Activated CD8-positive, alpha-beta memory T cell treated with anti-CD3 and anti-CD28 coated beads for 1 hour (primary cell): ENCODE measurements around the gene IER2.
"Not testable (repeated sequence)": the region's sequence is repeated elsewhere in the genome, so short reads cannot be mapped to it uniquely, and the experiment has no call there.

Source experiments
- DNase-seq, 2 donors: peaks; one replicate each; pipeline ENCODE4 v3.0.0-alpha.2; 2020; ENCODE audit warnings: low read depth in 1 of 2; ENCODE audit errors: extremely low read depth in 1 of 2

The IER2 gene

DNA sequence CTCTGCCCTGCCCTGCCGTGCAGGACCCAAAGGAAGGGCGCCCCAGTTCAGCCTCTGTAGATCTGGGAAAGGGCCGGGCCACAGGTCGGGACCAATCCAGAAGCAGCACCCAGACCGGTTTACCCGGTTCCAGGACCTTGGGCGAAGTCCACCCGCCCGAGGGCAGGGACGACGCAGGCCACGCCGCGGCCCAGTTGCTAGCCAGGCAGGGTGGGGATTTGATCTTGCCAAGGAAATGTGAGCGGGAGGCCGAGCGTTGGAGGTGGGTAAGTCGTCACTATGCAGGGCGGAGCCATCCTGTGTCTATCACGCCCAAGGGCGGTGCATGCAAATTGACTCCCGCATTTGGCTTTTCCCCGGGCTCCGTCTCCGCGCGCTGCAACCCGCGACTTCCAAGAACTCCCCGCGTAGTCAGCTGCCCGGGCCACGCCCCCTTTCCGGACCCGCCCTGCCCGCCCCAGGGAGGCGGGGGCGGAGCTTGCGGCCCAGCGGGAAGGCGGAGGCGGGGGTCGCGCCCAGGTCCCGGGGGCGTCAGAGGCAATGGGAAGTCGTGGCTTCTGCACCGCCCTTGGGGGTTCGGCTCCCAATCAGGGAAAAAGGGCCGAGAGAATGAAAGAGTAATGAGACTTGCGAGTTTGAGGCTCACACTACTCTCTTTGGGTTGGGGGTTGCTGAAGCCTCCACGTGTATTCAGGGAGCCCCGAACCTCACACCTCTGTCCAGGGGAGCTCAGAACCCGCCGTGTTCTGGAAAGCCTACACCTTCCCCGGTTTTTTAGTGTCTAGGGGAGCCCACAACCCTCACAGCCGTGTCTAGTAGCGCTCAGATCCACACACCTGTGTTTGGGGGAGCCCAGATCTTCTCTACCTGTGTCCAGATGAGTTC lies 12.8 kb downstream of the IER2 start:
- DNase-seq, result peak; percentile 60 to 78

DNA sequence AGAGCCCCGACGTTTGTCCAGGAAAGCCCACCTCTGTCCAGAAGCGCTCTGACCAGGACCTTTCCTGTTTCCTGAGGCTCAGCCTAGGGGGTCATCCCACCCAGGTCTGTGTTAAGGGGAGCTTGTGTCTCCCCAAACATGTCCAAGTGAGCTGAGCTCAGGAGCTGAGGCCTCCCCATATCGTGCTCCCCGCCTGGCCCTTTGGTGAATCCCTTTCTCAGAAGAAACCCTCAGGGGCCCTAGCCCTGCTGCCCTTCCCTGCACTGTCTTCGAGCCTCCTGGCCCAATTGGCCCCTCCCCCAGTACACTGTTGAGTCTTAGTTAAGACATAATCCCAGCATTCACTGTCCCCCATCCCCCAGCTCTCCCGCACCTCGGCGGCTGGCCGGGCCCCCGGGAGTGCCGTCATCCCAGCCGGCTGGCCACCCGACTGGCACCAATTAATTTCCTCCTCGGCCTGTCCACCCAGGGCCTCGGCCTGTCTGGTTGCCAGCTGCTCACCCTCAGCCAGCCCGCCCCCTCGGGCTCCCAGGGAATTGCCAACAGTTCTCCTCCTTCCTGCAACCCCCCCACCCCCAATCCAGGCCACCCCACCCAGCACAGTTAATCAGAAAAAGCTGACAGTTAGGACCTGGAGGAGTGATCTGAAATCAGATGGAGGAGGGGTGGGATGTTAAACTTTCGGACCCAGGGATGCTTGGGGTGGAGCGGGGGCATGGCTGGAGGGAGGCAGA lies 13.6 kb downstream of the IER2 start:
- DNase-seq, result no peak

DNA sequence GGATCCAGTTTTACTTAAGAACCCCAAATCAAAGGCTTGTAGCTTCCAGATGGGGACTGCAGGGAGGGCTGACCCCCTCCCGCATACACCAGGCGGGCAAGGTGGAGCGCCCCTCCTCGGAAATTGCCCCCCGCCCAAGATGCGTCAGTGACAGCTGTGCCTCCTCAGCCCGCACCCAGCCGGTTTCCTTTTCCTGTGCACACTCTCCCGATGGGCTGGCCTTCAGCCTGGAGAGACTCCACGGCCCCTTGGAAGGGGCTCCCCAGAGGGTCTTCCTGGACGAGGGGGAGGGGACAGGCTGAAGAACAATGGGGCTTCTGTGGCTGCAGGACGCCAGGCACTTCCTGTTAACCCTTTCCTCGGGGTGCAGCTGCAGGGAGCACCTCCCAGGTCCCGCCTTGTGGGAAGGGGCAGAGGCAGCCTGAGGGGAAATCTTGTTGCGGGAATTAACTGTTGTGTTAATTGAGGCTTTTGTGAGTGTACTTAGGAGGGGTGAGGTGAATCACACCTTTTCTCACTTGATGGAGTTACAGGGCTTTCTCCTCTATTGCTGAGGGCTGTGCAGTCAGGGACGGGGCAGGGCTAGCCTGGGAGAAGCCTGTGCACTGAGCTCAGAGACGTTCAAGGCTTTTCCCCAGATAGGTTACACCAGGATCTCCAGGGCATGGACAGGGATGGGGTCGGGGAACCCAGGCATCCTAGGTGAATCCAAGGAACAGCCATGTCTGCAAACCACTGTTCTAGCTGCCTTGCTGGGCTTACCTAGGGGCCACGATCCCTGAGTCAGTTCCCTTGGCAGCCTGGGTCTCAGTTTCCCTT lies 14.3 kb downstream of the IER2 start:
- DNase-seq, result no peak

DNA sequence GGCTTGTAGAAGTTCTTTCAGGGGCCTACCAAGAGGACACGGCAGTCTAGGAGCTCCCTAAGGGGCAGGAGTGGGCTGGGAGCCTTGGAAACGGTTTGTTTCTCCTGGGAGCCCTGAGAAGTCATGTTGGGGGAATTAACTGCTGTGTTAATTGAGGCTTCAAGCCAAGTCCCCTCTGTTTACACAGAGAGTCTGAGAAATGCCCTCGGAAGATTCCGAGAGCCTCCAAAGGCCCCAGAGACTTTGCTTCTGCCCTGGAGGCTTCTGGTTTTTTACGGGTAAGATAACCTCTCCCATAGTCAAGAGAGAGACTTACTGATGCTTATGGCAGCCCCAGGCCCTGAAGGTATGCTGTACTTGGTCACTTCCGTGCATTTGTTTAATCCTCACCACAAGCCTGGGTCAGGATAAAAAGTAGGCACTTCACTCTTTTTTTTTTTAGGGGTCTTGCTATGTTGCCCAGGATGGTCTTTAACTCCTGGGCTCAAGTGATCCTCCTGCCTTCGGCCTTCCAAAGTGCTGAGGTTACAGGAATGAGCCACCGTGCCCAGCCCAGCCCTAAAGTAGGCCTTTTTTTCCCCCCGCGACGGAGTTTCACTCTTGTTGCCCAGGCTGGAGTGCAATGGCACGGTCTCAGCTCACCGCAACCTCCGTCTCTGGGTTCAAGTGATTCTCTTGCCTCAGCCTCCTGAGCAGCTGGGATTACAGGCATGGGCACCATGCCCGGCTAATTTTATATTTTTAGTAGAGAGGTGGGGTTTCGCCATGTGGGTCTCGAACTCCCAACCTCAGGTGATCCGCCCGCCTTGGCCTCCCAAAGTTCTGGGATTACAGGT lies 15.2 kb downstream of the IER2 start:
- no peak for DNase-seq

DNA sequence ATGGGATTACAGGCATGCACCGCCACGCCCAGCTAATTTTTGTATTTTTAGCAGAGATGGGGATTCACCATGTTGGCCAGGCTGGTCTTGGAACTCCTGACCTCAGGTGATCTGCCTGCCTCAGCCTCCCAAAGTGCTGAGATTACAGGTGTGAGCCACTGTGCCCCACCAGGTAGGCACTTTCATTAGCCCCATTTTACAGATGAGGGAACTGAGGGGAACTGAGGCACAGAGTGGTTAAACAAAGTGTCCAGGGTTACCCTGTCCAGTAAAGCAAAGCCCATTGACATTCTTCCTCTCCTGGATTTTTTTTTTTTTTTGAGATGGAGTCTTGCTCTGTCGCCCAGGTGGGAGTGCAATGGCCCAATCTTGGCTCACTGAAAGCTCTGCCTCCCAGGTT lies 15.9 kb downstream of the IER2 start:
- DNase-seq, result not testable (repeated sequence)

DNA sequence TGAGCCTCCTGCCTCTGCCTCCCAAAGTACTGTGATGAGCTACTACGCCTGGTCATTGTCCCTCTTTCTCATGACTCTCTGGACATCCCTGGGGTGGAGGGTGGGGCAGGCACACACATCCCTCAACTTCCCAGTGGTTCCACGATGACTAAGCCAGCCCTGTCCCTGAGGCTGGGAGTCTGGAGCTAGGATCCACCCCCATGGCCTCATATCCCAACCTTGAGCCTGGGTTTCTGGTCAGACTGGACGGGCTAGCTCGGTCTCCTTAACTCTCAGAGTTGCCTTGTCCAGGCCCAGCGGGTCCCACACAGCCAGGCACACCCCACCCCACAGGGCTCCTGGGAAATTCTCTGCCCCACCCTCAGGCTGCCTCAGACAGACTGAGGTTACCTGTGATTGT lies 19.6 kb downstream of the IER2 start:
- DNase-seq, result no peak

DNA sequence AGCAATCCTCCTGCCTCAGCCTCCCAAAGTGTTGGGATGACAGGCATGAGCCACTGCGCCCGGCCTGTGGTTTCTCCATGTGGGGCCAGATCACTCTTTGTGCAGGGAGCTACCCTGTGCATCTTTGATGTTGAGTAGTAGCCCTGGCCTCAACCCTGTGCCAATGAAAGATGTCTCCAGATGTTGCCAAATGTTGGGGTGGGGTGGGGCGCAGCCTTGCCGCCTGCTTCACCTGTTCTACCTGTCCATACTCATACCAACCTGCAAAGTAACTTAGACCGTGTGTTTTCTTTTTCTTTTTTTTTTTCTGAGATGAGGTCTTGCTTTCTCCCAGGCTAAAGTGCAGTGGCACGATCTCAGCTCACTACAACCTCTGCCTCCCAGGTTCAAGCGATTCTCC lies 20.9 kb downstream of the IER2 start:
- no peak for DNase-seq

DNA sequence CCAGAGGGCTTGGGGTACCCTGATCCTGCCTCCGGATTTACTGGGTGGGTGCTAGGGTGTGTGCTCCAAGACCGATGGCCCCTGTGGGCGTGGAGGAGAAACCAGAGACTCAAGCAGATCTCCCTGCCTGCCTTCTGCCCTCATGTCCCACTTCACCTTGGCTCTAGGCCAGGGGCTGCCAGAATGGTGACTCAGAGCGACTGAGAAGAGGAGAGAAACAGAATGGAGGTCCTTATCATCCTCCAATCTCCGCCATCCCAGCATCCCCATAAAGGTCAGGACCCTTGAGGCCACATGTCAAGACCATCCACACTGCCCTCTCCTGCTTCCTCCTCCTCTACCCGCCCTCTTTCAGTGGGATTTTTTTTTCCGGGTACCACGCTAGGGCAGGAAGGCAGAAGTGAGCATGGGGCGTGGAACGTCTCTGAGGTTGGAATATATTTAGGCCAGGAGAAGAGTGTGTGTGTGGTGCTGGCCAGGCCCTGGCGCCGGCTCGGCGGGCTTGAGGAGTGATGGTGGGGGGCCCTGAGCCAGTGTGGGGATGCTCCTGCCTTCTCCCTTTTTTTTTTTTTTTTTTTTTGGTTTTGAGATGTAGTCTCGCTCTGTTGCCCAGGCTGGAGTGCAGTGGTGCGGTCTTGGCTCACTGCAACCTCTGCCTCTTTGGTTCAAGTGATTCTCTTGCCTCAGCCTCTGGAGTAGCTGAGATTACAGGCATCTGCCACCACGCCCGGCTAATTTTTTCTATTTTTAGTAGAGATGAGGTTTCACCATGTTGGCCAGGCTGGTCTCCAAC lies 22.3 kb downstream of the IER2 start:
- peak; percentile 72 to 74 for DNase-seq

DNA sequence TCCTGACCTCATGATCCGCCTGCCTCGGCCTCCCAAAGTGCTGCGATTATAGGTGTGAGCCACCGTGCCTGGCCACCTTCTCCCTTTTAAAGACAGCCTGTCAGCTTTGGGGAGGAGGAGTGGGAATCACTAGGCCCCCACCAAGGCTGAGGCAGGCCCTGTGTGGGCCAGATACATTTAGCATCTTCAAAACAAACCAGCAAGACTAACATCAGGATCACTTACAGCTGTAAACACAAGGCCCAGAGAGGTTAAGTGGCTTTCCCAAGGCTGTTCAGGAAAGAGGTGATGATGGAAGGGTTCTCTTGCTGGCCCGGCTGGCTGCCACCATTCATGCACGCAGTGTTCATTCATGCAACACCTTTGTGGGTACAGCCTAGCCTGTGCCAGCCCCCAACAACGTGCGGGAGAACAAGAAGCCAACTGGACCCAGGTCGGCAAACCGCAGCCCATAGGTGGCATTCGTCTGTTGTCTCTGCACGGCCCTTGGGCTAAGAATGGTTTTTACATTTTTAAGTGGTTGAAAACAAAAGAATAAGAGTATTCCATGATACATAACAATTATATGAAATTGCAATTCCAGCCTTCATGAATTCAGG lies 23.0 kb downstream of the IER2 start:
- DNase-seq, result no peak

DNA sequence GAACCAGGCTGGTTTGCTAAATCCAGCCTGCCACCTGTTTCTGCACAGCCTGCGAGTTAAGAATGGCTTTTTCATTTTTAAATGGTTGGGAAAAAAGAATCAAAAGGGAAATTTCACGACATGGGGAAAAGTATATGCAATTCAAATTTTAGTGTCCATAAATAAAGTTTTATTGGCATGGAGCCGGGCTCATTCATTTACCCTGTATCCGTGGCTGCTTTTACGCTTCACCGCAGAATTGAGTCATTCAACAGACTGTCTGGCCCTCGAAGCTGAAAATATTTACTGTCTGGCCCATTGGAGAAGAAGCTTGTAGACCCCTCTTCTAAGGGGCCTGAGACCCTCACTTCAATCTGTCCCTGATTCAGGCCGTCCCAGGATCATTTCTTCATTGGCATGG lies 26.1 kb downstream of the IER2 start:
- no peak for DNase-seq

DNA sequence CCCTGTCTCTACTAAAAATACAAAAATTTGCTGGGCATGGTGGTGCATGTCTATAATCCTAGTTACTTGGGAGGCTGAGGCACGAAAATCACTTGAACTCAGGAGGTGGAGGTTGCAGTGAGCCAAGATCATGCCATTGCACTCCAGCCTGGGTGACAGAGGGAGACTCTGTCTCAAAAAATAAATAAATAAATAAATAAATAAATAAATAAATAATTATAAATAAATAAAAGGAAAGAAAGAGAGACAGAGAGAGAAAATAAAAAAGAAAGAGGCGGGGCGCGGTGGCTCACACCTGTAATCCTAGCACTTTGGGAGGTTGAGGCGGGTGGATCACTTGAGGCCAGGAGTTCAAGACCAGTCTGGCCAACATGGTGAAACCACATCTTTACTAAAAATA lies 27.4 kb downstream of the IER2 start:
- DNase-seq, result not testable (repeated sequence)

DNA sequence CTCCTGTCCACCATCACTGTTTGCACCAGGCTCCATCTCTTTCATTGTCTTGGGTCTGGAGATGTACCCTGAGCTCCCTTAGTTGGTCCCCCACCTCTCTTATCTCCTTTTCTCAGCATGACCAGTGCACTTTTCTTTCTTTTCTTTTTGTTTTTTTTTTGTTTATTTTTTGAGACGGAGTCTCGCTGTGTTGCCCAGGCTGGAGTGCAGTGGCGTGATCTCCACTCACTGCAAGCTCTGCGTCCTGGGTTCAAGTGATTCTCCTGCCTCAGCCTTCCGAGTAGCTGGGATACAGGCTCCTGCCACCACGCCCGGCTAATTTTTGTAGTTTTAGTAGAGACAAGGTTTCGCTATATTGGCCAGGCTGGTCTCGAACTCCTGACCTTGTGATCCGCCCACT lies 28.1 kb downstream of the IER2 start:
- not testable (repeated sequence) for DNase-seq

DNA sequence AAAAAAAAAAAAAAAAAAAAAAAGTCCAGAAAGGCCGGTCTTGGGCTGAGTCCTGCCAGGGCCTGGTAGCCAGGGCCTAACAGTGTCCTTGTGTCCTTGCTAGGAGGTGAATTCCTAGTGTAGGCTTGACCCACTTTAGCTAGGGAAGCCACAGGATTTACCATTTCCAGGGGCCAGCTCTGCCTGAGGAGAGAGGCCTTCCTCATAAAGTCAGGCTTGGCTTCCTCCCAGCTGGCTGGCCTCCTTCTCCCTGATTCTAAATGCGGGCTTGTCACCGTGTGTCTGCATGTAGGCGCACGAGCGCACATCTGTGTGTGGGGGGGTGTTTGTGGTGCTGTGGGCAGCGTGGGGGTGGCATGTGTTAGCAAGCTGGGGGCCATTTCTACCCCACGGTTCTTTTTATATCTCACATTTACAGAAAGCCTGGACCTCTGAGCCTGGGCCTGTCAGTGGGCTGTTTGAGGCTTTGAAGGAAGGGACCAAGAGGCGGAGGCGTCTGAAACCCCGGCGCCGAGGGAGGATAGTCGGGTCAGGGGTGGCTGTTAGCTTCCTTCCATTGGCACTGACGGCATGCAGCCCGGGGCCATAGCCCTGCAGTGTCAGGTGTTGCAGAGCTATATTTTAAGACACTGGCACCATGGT lies 31.7 kb downstream of the IER2 start:
- DNase-seq, result no peak

DNA sequence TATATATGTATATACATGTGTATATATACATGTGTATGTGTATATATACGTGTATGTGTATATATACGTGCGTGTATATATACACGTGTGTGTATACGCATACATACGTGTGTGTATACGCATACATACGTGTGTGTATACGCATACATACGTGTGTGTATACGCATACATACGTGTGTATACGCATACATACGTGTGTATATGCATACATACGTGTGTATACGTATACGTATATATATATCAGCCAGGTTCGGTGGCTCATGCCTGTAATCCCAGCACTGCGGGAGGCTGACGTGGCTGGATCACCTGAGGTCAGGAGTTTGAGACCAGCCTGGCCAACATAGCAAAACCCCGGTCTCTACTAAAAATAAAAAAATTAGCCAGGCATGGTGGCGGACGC lies 34.7 kb downstream of the IER2 start:
- DNase-seq, result not testable (repeated sequence)

DNA sequence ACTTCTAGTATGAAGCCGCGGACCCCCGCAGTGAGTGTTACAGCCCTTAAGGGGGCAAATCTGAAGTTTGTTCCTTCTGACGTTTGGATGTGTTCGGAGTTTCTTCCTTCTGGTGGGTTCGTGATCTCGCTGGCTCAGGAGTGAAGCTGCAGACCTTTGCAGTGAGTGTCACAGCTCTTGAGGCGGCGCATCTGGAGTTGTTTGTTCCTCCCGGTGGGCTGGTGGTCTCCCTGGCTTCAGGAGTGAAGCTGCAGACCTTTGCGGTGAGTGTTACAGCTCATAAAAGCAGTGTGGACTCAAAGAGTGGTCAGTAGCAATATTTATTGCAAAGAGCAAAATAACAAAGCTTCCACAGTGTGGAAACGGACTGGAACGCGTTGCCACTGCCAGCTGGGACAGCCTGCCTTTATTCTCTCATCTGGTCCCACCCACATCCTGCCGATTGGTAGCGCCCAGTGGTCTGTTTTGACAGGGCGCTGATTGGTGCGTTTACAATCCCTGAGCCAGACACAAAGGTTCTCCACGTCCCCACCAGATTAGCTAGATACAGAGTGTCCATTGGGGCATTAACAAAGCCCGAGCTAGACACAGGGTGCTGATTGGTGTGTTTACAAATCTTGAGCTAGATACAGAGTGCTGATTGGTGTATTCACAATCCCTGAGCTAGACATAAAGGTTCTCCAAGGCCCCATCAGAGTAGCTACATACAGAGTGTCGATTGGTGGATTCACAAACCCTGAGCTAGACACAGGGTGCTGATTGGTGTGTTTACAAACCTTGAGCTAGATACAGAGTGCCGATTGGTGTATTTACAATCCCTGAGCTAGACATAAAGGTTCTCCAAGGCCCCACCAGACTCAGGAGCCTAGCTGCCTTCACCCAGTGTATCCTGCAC lies 35.8 kb downstream of the IER2 start:
- DNase-seq, result not testable (repeated sequence)

DNA sequence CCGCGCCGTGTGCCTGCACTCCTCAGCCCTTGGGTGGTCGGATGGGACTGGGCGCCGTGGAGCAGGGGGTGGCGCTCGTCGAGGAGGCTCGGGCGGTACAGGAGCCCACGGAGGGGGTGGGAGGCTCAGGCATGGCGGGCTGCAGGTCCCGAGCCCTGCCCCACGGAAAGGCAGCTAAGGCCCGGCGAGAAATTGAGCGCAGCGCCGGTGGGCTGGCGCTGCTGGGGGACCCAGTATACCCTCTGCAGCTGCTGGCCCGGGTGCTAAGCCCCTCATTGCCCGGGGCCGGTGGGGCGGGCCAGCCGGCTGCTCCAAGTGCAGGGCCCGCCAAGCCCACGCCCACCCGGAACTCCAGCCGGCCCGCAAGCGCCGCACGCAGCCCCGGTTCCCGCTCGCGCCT lies 36.5 kb downstream of the IER2 start:
- DNase-seq, result not testable (repeated sequence)

DNA sequence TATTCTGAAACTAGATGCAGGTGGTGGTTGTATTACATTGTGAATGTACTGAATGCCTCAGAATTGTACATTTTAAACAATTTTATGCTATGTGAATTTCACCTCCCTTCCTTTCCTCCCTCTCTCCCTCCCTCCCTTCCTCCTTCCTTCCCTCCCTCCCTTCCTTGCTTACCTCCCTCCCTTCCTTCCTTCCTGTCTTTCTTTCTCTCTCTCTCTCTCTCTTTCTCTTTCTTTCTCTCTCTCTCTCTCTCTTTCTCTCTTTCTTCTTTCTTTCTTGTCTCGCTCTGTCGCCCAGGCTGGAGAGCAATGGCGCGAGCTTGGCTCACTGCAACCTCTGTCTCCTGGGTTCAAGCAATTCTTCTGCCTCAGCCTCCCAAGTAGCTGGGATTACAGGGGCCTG lies 37.2 kb downstream of the IER2 start:
- no peak for DNase-seq

DNA sequence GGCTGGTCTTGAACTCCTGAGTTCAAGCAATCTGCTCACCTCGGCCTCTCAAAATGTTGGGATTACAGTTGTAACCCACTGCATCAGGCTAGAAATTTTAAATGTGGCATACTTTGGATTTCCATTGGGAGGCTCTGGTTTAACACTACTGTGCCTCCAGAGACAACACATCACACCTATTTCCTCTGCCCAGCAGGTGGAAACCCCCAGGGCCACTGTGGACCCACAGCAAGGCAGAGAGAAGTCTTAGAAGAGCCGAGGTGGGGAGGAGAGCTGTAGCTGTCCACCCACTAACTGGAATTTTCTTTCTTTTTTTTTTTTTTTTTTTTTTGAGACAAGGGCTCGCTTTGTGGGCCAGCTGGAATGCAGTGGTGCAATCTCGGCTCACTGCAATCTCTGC lies 39.4 kb downstream of the IER2 start:
- no peak for DNase-seq
